GM18519 (cell line): Measurements from ENCODE around the gene RAD51C.
"Not testable (repeated sequence)": the region's sequence is repeated elsewhere in the genome, so short reads cannot be mapped to it uniquely, and the experiment has no call there.

Source experiments
- ATAC-seq: cut with Tn5 transposase; IDR thresholded peaks from one replicate; pipeline ENCODE4 v1.9.1; 2021; ENCODE audit warnings: mild to moderate bottlenecking, moderate library complexity; ENCODE audit not compliant: unreplicated experiment, low FRiP score

Gene RAD51C

GRCh38 chr17:58730937-58731336, 38.5 kb downstream of the RAD51C start:
- ATAC-seq = no peak

GRCh38 chr17:58734040-58734439, 41.6 kb downstream of the RAD51C start:
- no peak for ATAC-seq

- ATAC-seq = no peak
Measured at GRCh38 chr17:58734811-58735210, 42.4 kb downstream of the RAD51C start.

- ATAC-seq = no peak
Measured at GRCh38 chr17:58741121-58741625, 48.8 kb downstream of the RAD51C start.

GRCh38 chr17:58747674-58748073, 55.3 kb downstream of the RAD51C start:
- ATAC-seq = no peak

GRCh38 chr17:58749627-58750026, 57.2 kb downstream of the RAD51C start:
- not testable (repeated sequence) for ATAC-seq

- no peak for ATAC-seq
Measured at GRCh38 chr17:58753026-58753425, 60.6 kb downstream of the RAD51C start.

GRCh38 chr17:58755269-58755576, 62.8 kb downstream of the RAD51C start:
- no peak for ATAC-seq

GRCh38 chr17:58755577-58756245, 63.3 kb downstream of the RAD51C start, which contains the start of gene PPM1E:
Gene PPM1E (plus strand): TSS chr17:58755854.
- no peak for ATAC-seq

GRCh38 chr17:58756246-58757161, 64.1 kb downstream of the RAD51C start:
- no peak for ATAC-seq

GRCh38 chr17:58757162-58757613, 64.8 kb downstream of the RAD51C start:
- ATAC-seq = no peak

- ATAC-seq = no peak
Measured at GRCh38 chr17:58758890-58759289, 66.5 kb downstream of the RAD51C start.

GRCh38 chr17:58759522-58759921, 67.1 kb downstream of the RAD51C start:
- ATAC-seq = no peak

- no peak for ATAC-seq
Measured at GRCh38 chr17:58760248-58760647, 67.8 kb downstream of the RAD51C start.

GRCh38 chr17:58763263-58763662, 70.9 kb downstream of the RAD51C start:
- ATAC-seq = no peak

GRCh38 chr17:58764373-58764772, 72.0 kb downstream of the RAD51C start:
- ATAC-seq = no peak

GRCh38 chr17:58778482-58778881, 86.1 kb downstream of the RAD51C start:
- ATAC-seq = not testable (repeated sequence)

GRCh38 chr17:58779446-58779845, 87.0 kb downstream of the RAD51C start:
- no peak for ATAC-seq

GRCh38 chr17:58783380-58783779, 91.0 kb downstream of the RAD51C start:
- ATAC-seq = no peak

GRCh38 chr17:58785097-58785496, 92.7 kb downstream of the RAD51C start:
- ATAC-seq = no peak
